ENCODE results near the gene LMOD1.
"Not testable (repeated sequence)": the region's sequence is repeated elsewhere in the genome, so short reads cannot be mapped to it uniquely, and the experiment has no call there.

The LMOD1 gene

GRCh38 chr1:201947697-201948008 is 1.3 kb upstream of the LMOD1 start:
- DNase-seq (ENCODE audit: low spot score) = no peak

GRCh38 chr1:201945863-201946223 is 505 bp downstream of the LMOD1 start:
- DNase-seq (ENCODE audit: low spot score) = no peak

GRCh38 chr1:201945157-201945556 is 1.2 kb downstream of the LMOD1 start:
- DNase-seq (ENCODE audit: low spot score) = peak; percentile 30

- DNase-seq (ENCODE audit: low spot score) = no peak
Observed at GRCh38 chr1:201944639-201945038, 1.7 kb downstream of the LMOD1 start.

GRCh38 chr1:201944002-201944401 is 2.3 kb downstream of the LMOD1 start:
- no peak for DNase-seq (ENCODE audit: low spot score)

GRCh38 chr1:201942129-201942495 is 4.2 kb downstream of the LMOD1 start:
- DNase-seq (ENCODE audit: low spot score) = no peak

GRCh38 chr1:201941420-201942128 is 4.8 kb downstream of the LMOD1 start:
- no peak for DNase-seq (ENCODE audit: low spot score)

- not testable (repeated sequence) for DNase-seq (ENCODE audit: low spot score)
Observed at GRCh38 chr1:201940316-201940715, 6.0 kb downstream of the LMOD1 start.

GRCh38 chr1:201939574-201939973 is 6.8 kb downstream of the LMOD1 start:
- DNase-seq (ENCODE audit: low spot score) = no peak

GRCh38 chr1:201939148-201939547 is 7.2 kb downstream of the LMOD1 start:
- no peak for DNase-seq (ENCODE audit: low spot score)

- DNase-seq (ENCODE audit: low spot score) = no peak
Observed at GRCh38 chr1:201938440-201939035, 7.8 kb downstream of the LMOD1 start.

GRCh38 chr1:201937624-201938213 is 8.6 kb downstream of the LMOD1 start:
- DNase-seq (ENCODE audit: low spot score) = no peak

GRCh38 chr1:201933840-201934430 is 12.4 kb downstream of the LMOD1 start:
- no peak for DNase-seq (ENCODE audit: low spot score)

GRCh38 chr1:201930803-201931202 is 15.5 kb downstream of the LMOD1 start:
- no peak for DNase-seq (ENCODE audit: low spot score)

GRCh38 chr1:201930137-201930536 is 16.2 kb downstream of the LMOD1 start:
- no peak for DNase-seq (ENCODE audit: low spot score)

GRCh38 chr1:201928266-201928665 is 18.1 kb downstream of the LMOD1 start:
- no peak for DNase-seq (ENCODE audit: low spot score)

GRCh38 chr1:201925981-201926645 is 20.2 kb downstream of the LMOD1 start:
- DNase-seq (ENCODE audit: low spot score) = no peak

GRCh38 chr1:201925301-201925567 is 21.1 kb downstream of the LMOD1 start:
- no peak for DNase-seq (ENCODE audit: low spot score)

- no peak for DNase-seq (ENCODE audit: low spot score)
Observed at GRCh38 chr1:201921952-201922558, 24.3 kb downstream of the LMOD1 start.

GRCh38 chr1:201918343-201918742 is 28.0 kb downstream of the LMOD1 start:
- no peak for DNase-seq (ENCODE audit: low spot score)

GRCh38 chr1:201917362-201918033 is 28.9 kb downstream of the LMOD1 start:
- no peak for DNase-seq (ENCODE audit: low spot score)

GRCh38 chr1:201916649-201917249 is 29.6 kb downstream of the LMOD1 start:
- DNase-seq (ENCODE audit: low spot score) = no peak
